AG09309 (cell line): Measurements from ENCODE around the gene PKP4.

Experiments used
- DNase-seq: peaks from one replicate; pipeline ENCODE4 v3.0.0-alpha.2; 2010; ENCODE audit warnings: low read depth
- H3K4me3 ChIP-seq: 2 replicates; pipeline ENCODE4 v1.5.1; 2011; ENCODE audit warnings: mild to moderate bottlenecking, low read depth, low read length, moderate library complexity; ENCODE audit not compliant: control insufficient read depth
- CTCF ChIP-seq: IDR thresholded peaks from 2 replicates; pipeline ENCODE4 v1.5.1; 2011; ENCODE audit warnings: mild to moderate bottlenecking, low read depth, low read length, inconsistent platforms; ENCODE audit not compliant: insufficient read depth, control insufficient read depth; ENCODE audit errors: missing control alignments

The PKP4 gene

DNA sequence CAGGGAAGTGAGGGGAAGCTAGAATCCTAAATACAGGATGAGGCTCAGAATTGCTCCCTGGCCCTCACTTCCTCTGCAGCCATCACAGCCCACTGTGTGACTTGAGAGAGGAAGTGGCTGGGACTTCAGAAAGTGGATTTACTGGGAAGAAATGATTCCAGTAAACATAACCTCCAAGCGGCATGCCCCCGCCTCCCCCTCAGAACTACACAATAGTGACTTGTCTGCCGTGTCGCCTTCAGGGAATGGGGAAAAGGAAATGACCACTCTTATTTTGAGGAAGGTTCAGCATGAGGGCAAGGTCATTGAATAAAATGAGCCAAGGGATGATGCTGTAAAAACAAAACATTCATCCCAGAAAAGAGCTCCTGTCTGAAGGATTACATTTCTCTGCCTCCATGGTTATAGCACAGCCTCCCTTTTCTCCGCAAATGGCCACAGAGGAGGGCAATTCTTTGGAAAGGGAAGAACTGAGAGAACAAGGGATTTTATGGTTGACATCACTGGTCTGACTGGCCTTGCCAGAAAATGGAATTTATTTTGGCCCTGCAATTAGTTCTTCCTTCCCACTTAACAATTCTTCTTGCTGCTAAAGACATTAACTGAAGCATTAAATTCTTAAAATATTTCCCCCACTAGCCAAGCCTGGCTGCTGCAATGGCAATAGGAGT is 259.5 kb downstream of the PKP4 start:
- no peak for DNase-seq
- H3K4me3 ChIP-seq: no peak overlapping the region
- no peak for TF ChIP-seq CTCF

- H3K4me3 ChIP-seq: no peak overlapping the region
- no peak for DNase-seq
- TF ChIP-seq CTCF: no peak
Observed at GRCh38 chr2:158716921-158717320, 260.2 kb downstream of the PKP4 start.

DNA sequence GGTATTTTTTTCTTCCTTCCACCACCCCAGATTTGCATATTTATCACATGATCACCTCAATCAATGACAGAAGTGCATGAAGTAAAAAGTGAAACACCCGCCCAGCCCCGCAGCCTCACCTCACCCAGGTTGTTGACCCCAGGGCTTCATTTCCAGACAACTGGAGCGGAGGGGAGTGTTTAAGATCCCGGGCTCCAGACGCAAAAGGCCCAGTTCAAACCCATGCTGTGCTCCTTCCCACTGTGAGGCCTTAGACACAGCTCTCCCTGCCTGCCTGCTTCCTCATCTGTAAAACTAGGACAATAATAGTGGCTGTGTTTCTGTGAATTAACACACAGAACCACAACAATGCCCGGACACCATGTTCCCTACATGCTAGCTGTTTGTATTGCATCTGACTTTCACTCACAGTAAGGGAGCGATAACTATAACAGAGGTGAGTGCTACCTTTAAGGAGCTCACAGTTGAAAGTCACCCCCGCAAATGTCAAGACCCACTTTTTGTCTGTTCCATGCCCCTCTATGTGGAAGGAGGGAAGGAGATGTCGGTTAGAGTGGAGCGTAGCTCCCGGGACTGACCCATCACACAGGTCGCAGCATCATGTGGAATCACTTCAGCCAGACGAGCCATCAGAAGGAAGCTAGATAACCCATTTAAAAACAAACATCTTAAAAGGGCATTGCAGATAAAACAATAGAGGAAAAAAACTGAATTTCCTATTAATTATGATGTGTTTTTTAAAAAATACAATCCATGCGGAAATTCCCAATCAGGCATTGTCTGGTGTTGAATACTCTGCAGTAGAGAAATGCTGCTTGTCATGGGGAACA is 260.8 kb downstream of the PKP4 start:
- no peak overlapping the region for H3K4me3 ChIP-seq
- no peak for TF ChIP-seq CTCF
- DNase-seq: no peak

DNA sequence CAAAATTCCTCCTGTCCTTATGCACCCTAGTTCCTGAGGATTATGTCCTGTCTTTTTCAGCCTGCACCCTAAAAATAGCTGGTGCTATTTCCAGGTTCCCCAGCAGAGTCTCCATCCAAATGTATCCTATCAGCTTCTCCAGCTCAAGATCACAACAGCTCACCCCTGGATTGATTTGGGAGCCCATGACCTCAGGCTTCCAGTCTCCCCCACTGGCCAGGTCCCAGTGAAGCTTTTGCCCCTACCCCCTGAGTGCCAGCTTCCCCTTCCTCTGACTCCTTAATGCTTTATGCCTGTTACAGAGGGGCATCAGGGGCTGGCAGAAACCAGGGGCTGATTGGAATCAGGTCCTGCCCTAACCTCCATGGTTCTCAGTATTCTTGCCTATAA is 261.4 kb downstream of the PKP4 start:
- DNase-seq: no peak
- no peak for TF ChIP-seq CTCF
- H3K4me3 ChIP-seq: no peak overlapping the region

DNA sequence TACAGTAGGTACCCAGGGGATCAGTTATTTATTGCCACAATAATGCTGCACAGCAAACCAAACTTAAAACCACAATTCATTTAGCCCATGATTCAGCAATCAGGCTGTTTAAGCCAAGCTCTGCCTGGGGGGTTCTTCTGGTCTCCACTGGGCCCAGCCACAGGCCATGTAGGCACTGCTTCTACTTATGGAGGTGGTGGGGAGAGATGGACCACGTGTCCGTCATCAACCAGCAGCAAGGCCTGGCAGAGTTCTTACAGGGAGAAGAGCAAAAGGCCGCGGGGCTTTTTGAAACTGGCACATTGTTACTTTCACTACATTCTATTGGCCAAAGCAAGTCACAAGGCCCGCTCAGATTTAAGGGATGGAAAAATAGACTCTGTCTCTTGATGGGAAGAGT is 262.1 kb downstream of the PKP4 start:
- no peak for DNase-seq
- TF ChIP-seq CTCF: no peak
- no peak overlapping the region for H3K4me3 ChIP-seq

DNA sequence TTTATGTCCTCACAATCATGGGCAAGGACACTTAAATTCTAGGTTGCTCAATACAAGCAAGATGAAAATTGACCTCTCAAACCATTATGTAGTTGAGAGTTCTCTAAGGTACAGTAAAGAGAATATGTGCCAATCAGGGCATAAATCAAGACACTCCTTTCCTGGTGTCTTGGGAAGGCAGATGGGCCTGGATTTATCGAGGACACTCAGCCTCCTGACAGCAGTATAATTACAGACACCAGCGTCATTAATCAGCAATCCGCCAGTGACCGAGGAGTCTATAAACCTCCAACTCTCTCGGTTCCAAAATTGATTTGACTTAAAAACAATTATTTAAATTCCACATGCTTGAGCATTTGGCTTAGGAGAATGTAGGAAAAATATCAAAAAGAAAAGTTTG is 262.7 kb downstream of the PKP4 start:
- no peak overlapping the region for H3K4me3 ChIP-seq
- no peak for DNase-seq
- TF ChIP-seq CTCF: no peak
